H7 (cell line): ENCODE results near the gene PTPRG. TPM values are rescaled to one million over a fixed set of nuclear protein-coding genes. Genes with fewer than 3 reads are reported as not detected.

Source experiments
- DNase-seq: peaks from one replicate; pipeline ENCODE4 v3.0.0; 2012
- H3K27me3 ChIP-seq: 2 replicates; pipeline ENCODE4 v1.6.0; 2011; ENCODE audit warnings: mild to moderate bottlenecking, low read length; ENCODE audit not compliant: control insufficient read depth, insufficient read depth
- H3K36me3 ChIP-seq: replicated peaks from 2 replicates; pipeline ENCODE4 v1.5.1; 2011; ENCODE audit warnings: low read length; ENCODE audit not compliant: control insufficient read depth, insufficient read depth
- H3K4me3 ChIP-seq: 2 replicates; pipeline ENCODE4 v1.5.1; 2011; ENCODE audit warnings: low read depth, mild to moderate bottlenecking, control low read depth, low read length, moderate library complexity; ENCODE audit not compliant: insufficient read depth
- total RNA-seq: library from RNA; depleted of rRNA; stranded (reverse); fragments of >200 nt; shearing (Covaris generic); gene quantifications from 2 replicates; pipeline ENCODE4 v1.2.3, GENCODE V29; 2014

The PTPRG gene
- total RNA-seq, 1 experiment from 2014 or later, result 54.4 TPM

DNA sequence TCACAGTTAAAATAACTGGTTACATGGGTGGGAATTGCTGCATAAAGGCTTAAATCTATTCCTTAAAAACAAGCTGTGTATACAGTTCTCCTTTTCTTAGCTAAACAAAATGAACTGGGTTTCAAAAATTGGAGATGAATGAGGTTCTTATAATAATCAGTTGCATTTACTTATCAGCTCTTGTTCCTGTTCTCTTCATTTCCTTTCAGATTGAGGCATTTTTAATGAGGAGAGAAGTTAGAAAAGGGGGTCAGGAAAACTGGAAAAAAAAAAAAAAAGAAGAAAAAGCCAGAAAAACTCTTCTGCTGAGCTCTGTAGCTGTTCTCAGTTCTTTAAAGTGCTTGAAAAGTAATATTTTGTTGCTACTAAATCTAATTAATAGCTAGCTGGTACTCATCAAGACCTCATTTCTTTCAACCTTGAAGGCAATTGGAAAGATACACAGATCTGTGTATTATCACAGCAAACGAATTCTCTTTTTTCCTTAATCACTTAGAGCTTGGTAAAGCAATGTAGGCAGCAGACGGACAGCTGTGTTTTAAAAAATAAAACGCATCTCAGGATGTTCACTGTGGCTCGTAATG, 32.2 kb downstream of the PTPRG start:
- H3K27me3 ChIP-seq, result no peaks in the 10 kb centered on the region
- H3K4me3 ChIP-seq, result no peak overlapping the region
- no peak for DNase-seq
- peaks cover 3% of the 10 kb centered on the region for H3K36me3 ChIP-seq

DNA sequence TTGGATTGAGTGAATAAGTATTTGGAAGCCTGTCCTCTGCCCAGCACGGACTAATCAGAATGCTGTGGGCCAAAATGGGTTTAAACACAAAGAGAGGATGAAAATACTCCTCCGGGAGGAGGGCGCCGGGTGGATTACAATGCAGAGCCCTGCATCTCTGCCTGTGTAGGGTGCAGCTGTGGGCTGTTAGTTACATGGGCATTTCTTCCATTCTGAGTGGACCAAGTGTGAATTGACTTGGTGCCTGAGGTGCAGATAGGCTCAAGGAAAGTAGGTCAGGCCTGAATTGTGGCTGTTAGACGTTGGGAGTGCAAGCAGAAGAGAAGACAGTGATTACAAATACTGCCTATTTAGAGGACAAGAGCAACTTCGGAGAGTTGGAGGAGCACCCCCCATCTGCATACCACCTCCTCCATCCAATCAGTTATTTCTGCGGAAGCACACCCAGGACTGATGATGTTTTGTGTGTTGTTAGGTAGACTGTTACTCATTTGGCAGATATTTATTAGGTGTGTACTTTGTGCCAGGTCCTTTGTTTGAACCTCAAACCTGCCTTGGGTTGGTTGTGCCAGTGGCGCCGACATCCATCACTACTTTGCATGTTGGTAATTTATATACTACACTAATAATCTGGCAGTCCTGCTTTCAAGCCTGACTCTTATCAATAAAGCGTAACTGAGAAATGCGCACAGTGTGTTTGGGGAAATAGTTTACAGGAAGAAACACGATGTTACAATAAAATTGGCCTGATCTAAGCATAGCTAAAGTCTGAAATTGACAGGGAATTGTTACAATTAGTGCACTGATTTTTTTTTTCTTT, 33.0 kb downstream of the PTPRG start:
- H3K27me3 ChIP-seq, result no peaks in the 10 kb centered on the region
- DNase-seq, result peak; percentile 19
- peaks cover 3% of the 10 kb centered on the region for H3K36me3 ChIP-seq
- H3K4me3 ChIP-seq, result no peak overlapping the region

DNA sequence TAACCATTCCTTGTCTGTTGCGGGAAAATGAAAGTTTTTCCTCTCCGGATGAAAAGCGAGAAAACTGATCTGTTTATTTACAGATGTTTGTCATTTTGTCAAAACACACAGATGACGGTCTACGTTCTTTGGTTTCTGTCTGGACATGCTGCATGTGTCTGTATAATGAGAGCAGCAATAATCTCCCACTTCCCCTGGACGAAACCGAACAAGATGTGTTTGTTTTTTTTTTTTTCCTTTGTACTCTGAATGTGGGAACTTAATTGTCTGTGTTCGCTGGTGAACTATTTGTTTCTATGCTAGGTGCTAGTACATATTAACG, 33.6 kb downstream of the PTPRG start:
- H3K4me3 ChIP-seq, result no peak overlapping the region
- no peak for DNase-seq
- peaks cover 2% of the 10 kb centered on the region; the same call in 1 of the 2 replicates for H3K36me3 ChIP-seq
- H3K27me3 ChIP-seq, result no peaks in the 10 kb centered on the region

DNA sequence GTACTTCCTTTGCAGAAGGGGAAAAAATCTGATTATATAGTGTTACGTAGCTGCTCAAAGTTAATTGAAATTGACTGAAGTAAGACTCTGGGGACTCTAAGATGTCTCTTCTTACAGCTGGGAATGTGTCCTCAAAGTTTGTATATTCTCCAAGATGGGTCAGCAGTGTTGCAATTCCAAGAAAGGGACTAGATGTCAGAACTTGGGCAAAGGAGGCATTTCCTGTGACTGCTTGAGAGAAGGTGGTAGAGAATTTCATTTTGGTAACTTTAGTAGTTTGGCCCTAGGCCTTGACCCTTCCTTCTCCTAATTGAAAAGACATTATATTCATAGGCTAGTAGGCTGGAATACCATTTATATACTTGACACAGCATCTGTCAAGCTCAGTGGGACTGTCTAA, 33.9 kb downstream of the PTPRG start:
- no peak for DNase-seq
- Histone ChIP-seq H3K27me3 (no peaks in the 10 kb centered on the region), H3K4me3 (no peak overlapping the region), H3K36me3 (peaks cover 2% of the 10 kb centered on the region; the same call in 1 of the 2 replicates)

DNA sequence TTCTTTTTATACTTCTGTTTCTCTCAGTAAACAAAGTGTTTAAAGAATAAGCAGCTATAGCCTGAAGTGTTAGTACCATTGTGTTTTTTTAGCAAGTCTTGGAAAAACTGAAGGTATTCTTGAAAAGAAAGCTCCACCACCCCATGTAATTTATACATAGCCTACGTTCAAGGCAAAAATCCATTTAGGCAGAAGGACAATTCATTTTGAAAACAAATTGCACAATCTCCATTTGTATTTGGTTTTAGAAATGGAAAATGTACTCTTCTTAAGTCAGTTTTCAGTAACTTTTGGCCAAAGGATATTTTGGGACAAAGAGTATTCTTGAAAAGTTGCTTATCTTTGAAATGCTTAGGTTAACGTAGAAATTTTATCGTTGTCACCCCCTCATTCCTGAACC, 34.5 kb downstream of the PTPRG start:
- peaks cover 2% of the 10 kb centered on the region; the same call in 1 of the 2 replicates for H3K36me3 ChIP-seq
- H3K4me3 ChIP-seq, result no peak overlapping the region
- H3K27me3 ChIP-seq, result no peaks in the 10 kb centered on the region
- DNase-seq, result no peak

DNA sequence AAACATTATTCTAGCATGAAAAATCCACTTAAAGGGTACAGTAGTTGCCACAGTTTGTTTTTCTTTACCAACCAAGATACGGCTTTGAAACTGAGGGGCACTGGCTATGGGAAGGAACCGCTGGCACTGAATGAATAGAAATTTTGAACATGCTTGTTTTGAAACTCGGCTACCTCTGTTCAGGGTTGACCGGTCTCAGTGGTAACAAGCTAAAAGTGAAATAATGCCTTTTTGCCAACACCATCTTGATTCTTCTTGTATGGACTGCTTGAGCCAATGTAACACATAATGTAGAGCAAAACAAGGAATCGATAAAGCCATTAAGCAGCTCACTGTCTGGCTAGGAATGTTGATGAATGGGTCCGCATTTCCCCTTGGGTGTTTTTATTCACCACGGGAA, 36.5 kb downstream of the PTPRG start:
- no peaks in the 10 kb centered on the region for H3K27me3 ChIP-seq
- peaks cover 2% of the 10 kb centered on the region; the same call in 1 of the 2 replicates for H3K36me3 ChIP-seq
- no peak overlapping the region for H3K4me3 ChIP-seq
- DNase-seq, result no peak

DNA sequence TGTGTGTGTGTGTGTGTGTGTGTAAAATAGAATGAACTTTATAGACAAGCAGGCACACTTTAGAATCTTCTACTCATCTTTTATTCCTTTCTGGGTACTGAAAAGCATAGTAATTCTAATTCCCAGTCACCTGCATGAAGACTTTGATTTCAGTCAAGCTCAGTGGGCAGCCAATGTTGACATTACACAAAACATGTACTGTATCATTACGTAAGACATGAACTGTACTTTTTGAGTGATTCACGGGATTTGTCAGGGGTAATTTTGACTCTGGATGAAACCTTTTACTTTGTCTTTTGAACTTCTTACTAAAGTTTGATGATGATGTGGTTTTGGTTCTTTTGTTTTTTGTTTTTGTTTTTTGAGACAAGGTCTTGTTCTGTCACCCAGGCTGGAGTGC, 38.8 kb downstream of the PTPRG start:
- no peaks in the 10 kb centered on the region; the same call in none of the 2 replicates for H3K36me3 ChIP-seq
- no peak overlapping the region for H3K4me3 ChIP-seq
- no peak for DNase-seq
- no peaks in the 10 kb centered on the region for H3K27me3 ChIP-seq

DNA sequence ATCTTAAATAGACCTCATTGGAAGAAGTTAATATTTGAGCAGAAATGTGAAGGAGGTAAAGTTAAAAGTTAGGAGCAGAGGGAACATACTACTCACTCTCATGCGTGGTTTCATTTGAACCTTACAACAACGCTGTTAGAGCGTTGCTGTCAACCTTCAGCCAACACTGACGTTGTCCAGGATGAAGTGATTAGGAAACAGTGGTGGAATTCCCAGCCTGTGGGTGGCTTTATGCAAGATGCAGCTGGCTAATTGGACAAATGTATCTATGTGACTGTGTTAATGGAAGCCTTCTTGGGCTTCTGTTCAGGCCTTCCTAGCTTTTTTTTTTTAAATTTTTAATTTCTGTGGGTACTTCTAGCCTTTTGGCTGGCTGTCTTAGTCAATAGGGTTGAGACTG, 40.5 kb downstream of the PTPRG start:
- Histone ChIP-seq H3K27me3 (no peaks in the 10 kb centered on the region), H3K4me3 (no peak overlapping the region), H3K36me3 (peaks cover 2% of the 10 kb centered on the region)
- DNase-seq, result no peak

DNA sequence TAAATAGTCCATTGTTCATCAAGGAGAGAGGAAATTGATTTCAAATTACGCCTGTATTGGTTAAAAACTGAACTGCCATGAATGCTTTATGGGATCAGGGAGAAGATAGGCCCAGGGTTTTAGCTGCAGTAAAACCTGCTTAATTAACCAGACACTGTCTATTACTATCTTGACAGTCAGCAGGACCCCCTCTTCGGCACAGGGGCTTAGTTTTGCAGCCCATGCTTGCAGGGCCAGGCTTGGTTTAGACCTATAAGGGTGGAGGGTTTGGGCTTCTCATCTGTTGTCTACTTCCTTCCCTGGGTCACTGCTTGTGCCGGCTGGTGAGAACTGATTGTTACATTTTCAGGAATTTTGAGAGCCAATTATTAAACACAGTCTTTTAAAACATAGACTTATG, 41.1 kb downstream of the PTPRG start:
- H3K27me3 ChIP-seq, result no peaks in the 10 kb centered on the region
- peaks cover 2% of the 10 kb centered on the region for H3K36me3 ChIP-seq
- no peak for DNase-seq
- H3K4me3 ChIP-seq, result no peak overlapping the region

DNA sequence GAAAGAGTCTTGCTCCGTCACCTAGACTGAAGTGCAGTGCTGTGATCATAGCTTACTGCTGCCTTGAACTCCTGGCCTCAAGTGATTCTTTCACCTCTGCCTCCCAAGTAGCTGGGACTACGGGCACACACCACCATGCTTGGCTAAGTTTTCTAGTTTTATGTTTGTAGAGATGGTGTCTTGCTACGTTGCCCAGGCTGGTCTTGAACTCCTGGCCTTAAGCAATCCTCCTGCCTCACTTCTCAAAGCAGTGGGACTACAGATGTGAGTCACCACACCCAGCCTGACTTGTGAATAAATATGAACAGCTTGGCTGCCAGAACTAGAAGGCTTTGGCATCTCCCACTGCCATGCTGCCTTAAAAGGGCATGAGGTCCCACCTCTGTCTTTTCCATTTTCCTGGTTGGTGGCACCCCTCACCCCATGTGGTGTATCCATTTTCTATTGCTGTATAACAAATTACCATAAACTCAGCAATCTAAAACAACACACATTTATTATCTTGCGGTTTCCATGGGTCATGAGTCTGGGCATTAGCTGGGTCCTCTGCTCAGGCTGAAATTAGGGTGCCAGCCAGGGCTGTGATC, 44.3 kb downstream of the PTPRG start:
- Histone ChIP-seq H3K4me3 (no peak overlapping the region), H3K27me3 (no peaks in the 10 kb centered on the region)
- no peak for DNase-seq

DNA sequence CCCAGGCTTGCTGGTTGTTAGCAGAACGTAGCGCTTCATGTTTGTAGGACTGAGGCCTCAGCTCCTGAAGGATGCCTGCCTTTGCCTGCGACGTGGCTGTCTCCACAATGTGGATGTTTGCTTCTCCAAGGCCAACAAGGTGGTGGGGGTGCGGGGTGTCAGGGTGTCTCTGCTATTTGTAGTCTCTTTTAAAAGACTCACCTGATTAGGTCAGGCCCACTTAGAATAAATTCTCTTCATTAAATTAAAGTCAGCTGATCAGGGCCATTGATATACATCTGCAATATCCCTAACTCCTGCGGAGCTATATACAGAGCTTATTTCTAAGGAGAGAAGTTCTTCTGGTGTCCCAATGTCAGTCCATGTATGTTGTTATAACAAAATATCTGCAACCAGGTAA, 44.8 kb downstream of the PTPRG start:
- H3K4me3 ChIP-seq, result no peak overlapping the region

More for the DNA sequence above, 44.3 kb downstream of the PTPRG start:
- H3K36me3 ChIP-seq, result peaks cover 2% of the 10 kb centered on the region

DNA sequence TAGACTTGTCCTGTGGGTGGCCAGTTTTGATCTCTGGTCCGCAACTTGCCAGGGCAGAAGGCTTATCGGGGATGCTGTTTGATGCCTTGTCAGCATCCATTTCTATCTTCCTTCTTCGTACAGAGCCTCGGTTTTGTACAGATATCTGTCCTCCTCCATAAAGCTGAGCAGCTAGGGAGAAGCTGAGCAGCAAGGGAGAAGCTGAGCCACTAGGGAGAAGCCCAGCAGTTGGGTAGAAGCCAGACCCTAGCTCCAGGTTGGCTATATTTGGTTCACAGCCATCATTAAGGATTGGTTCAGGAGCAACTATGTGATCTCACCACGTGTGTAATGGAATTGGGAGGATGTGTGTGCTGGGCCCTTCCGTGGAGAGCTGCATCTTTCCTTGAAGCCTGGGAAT, 46.7 kb downstream of the PTPRG start:
- Histone ChIP-seq H3K4me3 (no peak overlapping the region), H3K36me3 (peaks cover 2% of the 10 kb centered on the region), H3K27me3 (no peaks in the 10 kb centered on the region)
- no peak for DNase-seq

More for the DNA sequence above, 44.8 kb downstream of the PTPRG start:
- Histone ChIP-seq H3K36me3 (peaks cover 2% of the 10 kb centered on the region), H3K27me3 (no peaks in the 10 kb centered on the region)
- DNase-seq, result no peak

DNA sequence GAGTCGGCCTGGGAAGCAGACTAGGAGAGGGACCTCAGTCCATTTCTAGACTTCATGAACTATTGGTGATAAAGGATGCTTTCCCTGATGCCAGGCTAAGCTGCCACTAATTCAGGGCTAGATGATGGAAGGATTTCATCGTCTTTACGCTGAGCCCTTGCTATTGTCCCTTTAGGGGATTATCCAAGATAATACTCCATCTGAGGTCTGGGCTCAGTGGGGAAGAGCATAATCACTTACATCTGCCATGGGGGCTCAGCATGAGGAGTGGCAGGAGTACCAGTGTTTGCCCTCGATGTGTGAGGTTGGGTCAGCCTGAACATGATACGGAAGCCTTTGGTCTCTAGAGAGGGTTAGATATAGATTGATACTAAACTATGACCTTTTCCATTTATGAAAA, 47.3 kb downstream of the PTPRG start:
- Histone ChIP-seq H3K36me3 (peaks cover 2% of the 10 kb centered on the region; the same call in 1 of the 2 replicates), H3K27me3 (no peaks in the 10 kb centered on the region), H3K4me3 (no peak overlapping the region)
- no peak for DNase-seq

DNA sequence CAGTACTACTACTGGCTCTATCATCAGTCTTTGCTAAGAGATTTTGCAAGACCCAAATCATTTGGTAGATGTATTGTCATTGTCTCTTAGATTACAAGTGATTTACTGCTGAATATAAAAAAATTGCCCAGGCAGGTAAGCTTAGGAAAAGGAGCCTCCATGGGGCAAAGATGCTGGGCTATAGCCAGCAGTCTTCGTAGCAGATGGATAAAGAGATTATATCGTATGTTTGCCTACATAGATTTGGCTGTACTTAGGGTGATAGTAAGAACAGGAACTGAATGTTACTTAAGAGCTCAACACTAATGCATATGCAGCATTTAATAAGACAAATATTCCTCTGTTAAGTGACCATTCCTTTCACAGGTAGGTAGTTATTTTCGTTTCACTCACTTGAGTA, 48.9 kb downstream of the PTPRG start:
- DNase-seq, result no peak
- Histone ChIP-seq H3K27me3 (no peaks in the 10 kb centered on the region), H3K36me3 (peaks cover 2% of the 10 kb centered on the region; the same call in 1 of the 2 replicates), H3K4me3 (no peak overlapping the region)
